ENCODE data around the gene SRRD.

GRCh38 chr22:26517429-26517828 is 33.8 kb downstream of the SRRD start:
- TF ChIP-seq, protein P1, sequence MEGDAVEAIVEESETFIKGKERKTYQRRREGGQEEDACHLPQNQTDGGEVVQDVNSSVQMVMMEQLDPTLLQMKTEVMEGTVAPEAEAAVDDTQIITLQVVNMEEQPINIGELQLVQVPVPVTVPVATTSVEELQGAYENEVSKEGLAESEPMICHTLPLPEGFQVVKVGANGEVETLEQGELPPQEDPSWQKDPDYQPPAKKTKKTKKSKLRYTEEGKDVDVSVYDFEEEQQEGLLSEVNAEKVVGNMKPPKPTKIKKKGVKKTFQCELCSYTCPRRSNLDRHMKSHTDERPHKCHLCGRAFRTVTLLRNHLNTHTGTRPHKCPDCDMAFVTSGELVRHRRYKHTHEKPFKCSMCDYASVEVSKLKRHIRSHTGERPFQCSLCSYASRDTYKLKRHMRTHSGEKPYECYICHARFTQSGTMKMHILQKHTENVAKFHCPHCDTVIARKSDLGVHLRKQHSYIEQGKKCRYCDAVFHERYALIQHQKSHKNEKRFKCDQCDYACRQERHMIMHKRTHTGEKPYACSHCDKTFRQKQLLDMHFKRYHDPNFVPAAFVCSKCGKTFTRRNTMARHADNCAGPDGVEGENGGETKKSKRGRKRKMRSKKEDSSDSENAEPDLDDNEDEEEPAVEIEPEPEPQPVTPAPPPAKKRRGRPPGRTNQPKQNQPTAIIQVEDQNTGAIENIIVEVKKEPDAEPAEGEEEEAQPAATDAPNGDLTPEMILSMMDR (IDR thresholded peaks at IDR 0.05), result no peak
- TF ChIP-seq POLR2A (IDR thresholded peaks at IDR 0.05) (no peak), POLR2AphosphoS5 (IDR thresholded peaks at IDR 0.05) (no peak)

Data from suprapubic skin (tissue), 4 donors.